HepG2 (cell line): ENCODE results near the gene PLEKHG2. TPM values are rescaled to one million over a fixed set of nuclear protein-coding genes. Genes with fewer than 3 reads are reported as not detected.

Experiments
- ETV6 ChIP-seq: sonication (generic); formaldehyde crosslinking; conservative IDR thresholded peaks from 2 replicates; pipeline ENCODE4 v1.4.0; 2020; ENCODE audit warnings: missing genetic modification reagents
- FOXA1 ChIP-seq, 2 experiments: fragments of 450-650 bp in 1 of 2; sonication (generic) in 1 of 2; formaldehyde crosslinking in 1 of 2; IDR thresholded peaks; 2 replicates each; pipeline versions ENCODE4 v1.4.0 to v1.6.1; 2016 to 2020; ENCODE audit warnings: missing genetic modification reagents in 1 of 2
- GATAD1 ChIP-seq: IDR thresholded peaks from 2 replicates; pipeline ENCODE4 v1.6.1; 2016; ENCODE audit warnings: missing genetic modification reagents, missing compliant biosample characterization
- NFYC ChIP-seq: IDR thresholded peaks from 2 replicates; pipeline ENCODE4 v1.6.1; 2016; ENCODE audit warnings: missing genetic modification reagents, missing compliant biosample characterization
- PHB2 ChIP-seq: fragments of 450-650 bp; IDR thresholded peaks from 2 replicates; pipeline ENCODE4 v1.6.1; 2018; ENCODE audit not compliant: partially characterized antibody
- SAFB2 ChIP-seq: sonication (generic); formaldehyde crosslinking; IDR thresholded peaks from 2 replicates; pipeline ENCODE4 v1.5.1; 2020; ENCODE audit warnings: missing genetic modification reagents, low read depth, mild to moderate bottlenecking, borderline replicate concordance
- SMARCE1 ChIP-seq: fragments of 450-650 bp; IDR thresholded peaks from 2 replicates; pipeline ENCODE4 v1.6.1; 2017; ENCODE audit warnings: borderline replicate concordance
- TOE1 ChIP-seq: sonication (generic); formaldehyde crosslinking; IDR thresholded peaks from 2 replicates; pipeline ENCODE4 v1.4.0; 2020; ENCODE audit warnings: mild to moderate bottlenecking, missing genetic modification reagents
- ZBTB25 ChIP-seq: IDR thresholded peaks from 2 replicates; pipeline ENCODE4 v1.6.1; 2018; ENCODE audit warnings: missing genetic modification reagents
- ZC3H13 ChIP-seq: sonication (generic); formaldehyde crosslinking; IDR thresholded peaks from 2 replicates; pipeline ENCODE4 v1.8.1; 2023; ENCODE audit warnings: mild to moderate bottlenecking, missing genetic modification reagents, moderate library complexity
- ZNF143 ChIP-seq: sonication (generic); formaldehyde crosslinking; IDR thresholded peaks from 2 replicates; pipeline ENCODE4 v1.4.0; 2020; ENCODE audit warnings: missing genetic modification reagents
- ZNF207 ChIP-seq: fragments of 450-650 bp; IDR thresholded peaks from 2 replicates; pipeline ENCODE4 v1.6.1; 2016; ENCODE audit warnings: antibody characterized with exemption, borderline replicate concordance
- ZNF235 ChIP-seq: sonication (generic); formaldehyde crosslinking; IDR thresholded peaks from 2 replicates; pipeline ENCODE4 v1.8.1; 2023; ENCODE audit warnings: mild to moderate bottlenecking, missing genetic modification reagents, borderline replicate concordance
- ZNF256 ChIP-seq: sonication (generic); formaldehyde crosslinking; conservative IDR thresholded peaks from 2 replicates; pipeline ENCODE4 v1.4.0; 2020; ENCODE audit warnings: missing genetic modification reagents
- ZNF34 ChIP-seq: sonication (generic); formaldehyde crosslinking; IDR thresholded peaks from 2 replicates; pipeline ENCODE4 v1.4.0; 2020; ENCODE audit warnings: mild to moderate bottlenecking, missing genetic modification reagents, borderline replicate concordance
- ZNF460 ChIP-seq: sonication (generic); formaldehyde crosslinking; IDR thresholded peaks from 2 replicates; pipeline ENCODE4 v1.5.1; 2020; ENCODE audit warnings: missing genetic modification reagents, mild to moderate bottlenecking, borderline replicate concordance
- ZNF589 ChIP-seq: sonication (generic); formaldehyde crosslinking; conservative IDR thresholded peaks from 2 replicates; pipeline ENCODE4 v1.8.0; 2022; ENCODE audit warnings: mild to moderate bottlenecking, moderate library complexity, missing genetic modification reagents
- ZNF598 ChIP-seq: sonication (generic); formaldehyde crosslinking; IDR thresholded peaks from 2 replicates; pipeline ENCODE4 v1.5.1; 2020; ENCODE audit warnings: mild to moderate bottlenecking, missing genetic modification reagents, borderline replicate concordance
- ZSCAN29 ChIP-seq: sonication (generic); formaldehyde crosslinking; conservative IDR thresholded peaks from 2 replicates; pipeline ENCODE4 v1.4.0; 2020; ENCODE audit warnings: mild to moderate bottlenecking, missing genetic modification reagents
- polyA plus RNA-seq, 8 experiments: library from polyadenylated mRNA; depleted of rRNA in 3 of 8; stranded (reverse) in 7 of 8; unstranded in 1 of 8; fragments of >200 nt; fragmentation: Illumina TruSeq in 4 of 8; extraction: Trizol in 4 of 8; gene quantifications; 2 replicates each; pipeline versions ENCODE4 v1.2.1 to v1.2.3, GENCODE V29; 2011 to 2016; ENCODE audit warnings: low read depth in 4 of 8, missing spikeins in 1 of 8, mixed read lengths in 1 of 8; ENCODE audit not compliant: insufficient read depth in 1 of 8
- total RNA-seq, 5 experiments: library from RNA; depleted of rRNA; stranded (reverse); fragments of >200 nt; fragmentation: Illumina TruSeq; extraction: Trizol; gene quantifications; 2 replicates each; pipeline ENCODE4 v1.2.3, GENCODE V29; 2016; ENCODE audit warnings: low read depth in 1 of 5
- TF ChIP-seq, protein P1 (sequence below): sonication (generic); formaldehyde crosslinking; IDR thresholded peaks from 2 replicates; pipeline ENCODE4 v1.4.0; 2020; ENCODE audit warnings: missing genetic modification reagents
- TF ChIP-seq, protein P2 (sequence below): sonication (generic); formaldehyde crosslinking; conservative IDR thresholded peaks from 2 replicates; pipeline ENCODE4 v1.4.0; 2020; ENCODE audit warnings: missing genetic modification reagents
- TF ChIP-seq, protein P3 (sequence below): IDR thresholded peaks from 2 replicates; pipeline ENCODE4 v1.6.1; 2012; ENCODE audit warnings: low read length, improper control_type of control experiment

The PLEKHG2 gene
- total and polyA plus RNA-seq, 2 of the 13 experiments (the other 11 are each of a cell fraction or from before 2014, with no cell fraction given): 3.6 to 6.8 TPM

DNA sequence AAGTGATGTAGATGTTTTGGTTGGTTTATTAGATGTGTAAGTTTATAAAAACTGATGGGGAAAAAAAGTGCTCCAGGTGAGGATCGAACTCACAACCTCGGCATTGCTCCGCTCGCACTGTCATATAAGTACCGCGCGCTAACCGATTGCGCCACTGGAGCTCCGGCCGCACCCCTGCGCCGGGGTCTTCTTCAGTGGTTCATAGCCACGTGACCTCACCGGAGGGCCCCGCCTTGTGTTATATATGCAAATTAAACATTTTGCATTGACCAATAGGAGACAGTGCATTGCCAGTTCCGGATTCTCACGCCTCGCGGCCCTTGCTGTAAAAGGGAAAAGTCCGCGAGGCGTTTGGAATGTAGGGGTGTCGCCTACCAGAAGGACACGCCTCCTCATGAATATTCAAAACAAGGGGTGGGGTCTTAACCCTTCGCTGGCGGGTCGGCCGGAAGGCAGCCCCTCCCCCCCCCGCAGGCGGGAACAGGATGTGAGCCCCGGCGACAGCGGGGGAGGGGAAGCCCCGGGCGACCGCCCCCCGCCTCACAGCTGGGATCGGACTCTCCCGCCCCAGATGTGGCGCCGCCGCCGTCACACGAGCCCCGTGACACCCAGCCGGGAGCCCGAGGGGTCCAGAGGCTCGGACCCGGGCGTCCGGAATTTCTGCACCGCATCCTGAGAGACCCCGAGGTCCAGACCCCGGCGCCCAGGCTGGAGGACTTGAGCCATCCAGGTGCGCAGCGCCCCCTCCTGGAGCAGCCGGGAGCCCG is at the start of gene PLEKHG2 (continued):
- TF ChIP-seq, protein P1, sequence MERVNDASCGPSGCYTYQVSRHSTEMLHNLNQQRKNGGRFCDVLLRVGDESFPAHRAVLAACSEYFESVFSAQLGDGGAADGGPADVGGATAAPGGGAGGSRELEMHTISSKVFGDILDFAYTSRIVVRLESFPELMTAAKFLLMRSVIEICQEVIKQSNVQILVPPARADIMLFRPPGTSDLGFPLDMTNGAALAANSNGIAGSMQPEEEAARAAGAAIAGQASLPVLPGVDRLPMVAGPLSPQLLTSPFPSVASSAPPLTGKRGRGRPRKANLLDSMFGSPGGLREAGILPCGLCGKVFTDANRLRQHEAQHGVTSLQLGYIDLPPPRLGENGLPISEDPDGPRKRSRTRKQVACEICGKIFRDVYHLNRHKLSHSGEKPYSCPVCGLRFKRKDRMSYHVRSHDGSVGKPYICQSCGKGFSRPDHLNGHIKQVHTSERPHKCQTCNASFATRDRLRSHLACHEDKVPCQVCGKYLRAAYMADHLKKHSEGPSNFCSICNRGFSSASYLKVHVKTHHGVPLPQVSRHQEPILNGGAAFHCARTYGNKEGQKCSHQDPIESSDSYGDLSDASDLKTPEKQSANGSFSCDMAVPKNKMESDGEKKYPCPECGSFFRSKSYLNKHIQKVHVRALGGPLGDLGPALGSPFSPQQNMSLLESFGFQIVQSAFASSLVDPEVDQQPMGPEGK (CRISPR knock-in tag): peak; percentile 93
- TF ChIP-seq ZC3H13 (CRISPR knock-in tag) (no peak), ZSCAN29 (CRISPR knock-in tag) (0 out of 2 replicates have a peak, but pooled peaks have one; percentile 28), NFYC (CRISPR knock-in tag) (peak; percentile 81), FOXA1 (IDR thresholded peaks at IDR 0.05) (no peak), FOXA1 (CRISPR knock-in tag; IDR thresholded peaks at IDR 0.05) (no peak), ZNF589 (CRISPR knock-in tag) (no peak), ZNF235 (no peak), ZNF34 (CRISPR knock-in tag) (no peak; the same call in 1 of the 2 replicates), ZNF256 (CRISPR knock-in tag) (no peak), ZBTB25 (peak; percentile 51; the same call in 1 of the 2 replicates), ETV6 (CRISPR knock-in tag) (peak; percentile 45; the same call in 1 of the 2 replicates), ZNF460 (CRISPR knock-in tag) (no peak), GATAD1 (CRISPR knock-in tag) (no peak; the same call in 1 of the 2 replicates), PHB2 (no peak), ZNF207 (no peak), TOE1 (CRISPR knock-in tag) (no peak), SMARCE1 (no peak), ZNF143 (CRISPR knock-in tag) (no peak), SAFB2 (CRISPR knock-in tag) (no peak), ZNF598 (no peak)
- TF ChIP-seq, protein P2, sequence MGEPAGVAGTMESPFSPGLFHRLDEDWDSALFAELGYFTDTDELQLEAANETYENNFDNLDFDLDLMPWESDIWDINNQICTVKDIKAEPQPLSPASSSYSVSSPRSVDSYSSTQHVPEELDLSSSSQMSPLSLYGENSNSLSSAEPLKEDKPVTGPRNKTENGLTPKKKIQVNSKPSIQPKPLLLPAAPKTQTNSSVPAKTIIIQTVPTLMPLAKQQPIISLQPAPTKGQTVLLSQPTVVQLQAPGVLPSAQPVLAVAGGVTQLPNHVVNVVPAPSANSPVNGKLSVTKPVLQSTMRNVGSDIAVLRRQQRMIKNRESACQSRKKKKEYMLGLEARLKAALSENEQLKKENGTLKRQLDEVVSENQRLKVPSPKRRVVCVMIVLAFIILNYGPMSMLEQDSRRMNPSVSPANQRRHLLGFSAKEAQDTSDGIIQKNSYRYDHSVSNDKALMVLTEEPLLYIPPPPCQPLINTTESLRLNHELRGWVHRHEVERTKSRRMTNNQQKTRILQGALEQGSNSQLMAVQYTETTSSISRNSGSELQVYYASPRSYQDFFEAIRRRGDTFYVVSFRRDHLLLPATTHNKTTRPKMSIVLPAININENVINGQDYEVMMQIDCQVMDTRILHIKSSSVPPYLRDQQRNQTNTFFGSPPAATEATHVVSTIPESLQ: peak; percentile 90; the same call in 1 of the 2 replicates
- TF ChIP-seq, protein P3, sequence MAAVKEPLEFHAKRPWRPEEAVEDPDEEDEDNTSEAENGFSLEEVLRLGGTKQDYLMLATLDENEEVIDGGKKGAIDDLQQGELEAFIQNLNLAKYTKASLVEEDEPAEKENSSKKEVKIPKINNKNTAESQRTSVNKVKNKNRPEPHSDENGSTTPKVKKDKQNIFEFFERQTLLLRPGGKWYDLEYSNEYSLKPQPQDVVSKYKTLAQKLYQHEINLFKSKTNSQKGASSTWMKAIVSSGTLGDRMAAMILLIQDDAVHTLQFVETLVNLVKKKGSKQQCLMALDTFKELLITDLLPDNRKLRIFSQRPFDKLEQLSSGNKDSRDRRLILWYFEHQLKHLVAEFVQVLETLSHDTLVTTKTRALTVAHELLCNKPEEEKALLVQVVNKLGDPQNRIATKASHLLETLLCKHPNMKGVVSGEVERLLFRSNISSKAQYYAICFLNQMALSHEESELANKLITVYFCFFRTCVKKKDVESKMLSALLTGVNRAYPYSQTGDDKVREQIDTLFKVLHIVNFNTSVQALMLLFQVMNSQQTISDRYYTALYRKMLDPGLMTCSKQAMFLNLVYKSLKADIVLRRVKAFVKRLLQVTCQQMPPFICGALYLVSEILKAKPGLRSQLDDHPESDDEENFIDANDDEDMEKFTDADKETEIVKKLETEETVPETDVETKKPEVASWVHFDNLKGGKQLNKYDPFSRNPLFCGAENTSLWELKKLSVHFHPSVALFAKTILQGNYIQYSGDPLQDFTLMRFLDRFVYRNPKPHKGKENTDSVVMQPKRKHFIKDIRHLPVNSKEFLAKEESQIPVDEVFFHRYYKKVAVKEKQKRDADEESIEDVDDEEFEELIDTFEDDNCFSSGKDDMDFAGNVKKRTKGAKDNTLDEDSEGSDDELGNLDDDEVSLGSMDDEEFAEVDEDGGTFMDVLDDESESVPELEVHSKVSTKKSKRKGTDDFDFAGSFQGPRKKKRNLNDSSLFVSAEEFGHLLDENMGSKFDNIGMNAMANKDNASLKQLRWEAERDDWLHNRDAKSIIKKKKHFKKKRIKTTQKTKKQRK: no peak
